SK-N-MC (cell line): Measurements from ENCODE around the gene RETREG2.
"Not testable (repeated sequence)": the region's sequence is repeated elsewhere in the genome, so short reads cannot be mapped to it uniquely, and the experiment has no call there.

Experiments
- EZH2 ChIP-seq: fragments of 200-600 bp; sonication (generic); IDR thresholded peaks from one replicate; pipeline ENCODE4 v1.6.1; 2017; ENCODE audit warnings: antibody characterized with exemption
- POLR2AphosphoS5 ChIP-seq: IDR thresholded peaks from 2 replicates; pipeline ENCODE4 v1.6.1; 2012; ENCODE audit warnings: mild to moderate bottlenecking, low read depth, low read length, borderline replicate concordance

DNA sequence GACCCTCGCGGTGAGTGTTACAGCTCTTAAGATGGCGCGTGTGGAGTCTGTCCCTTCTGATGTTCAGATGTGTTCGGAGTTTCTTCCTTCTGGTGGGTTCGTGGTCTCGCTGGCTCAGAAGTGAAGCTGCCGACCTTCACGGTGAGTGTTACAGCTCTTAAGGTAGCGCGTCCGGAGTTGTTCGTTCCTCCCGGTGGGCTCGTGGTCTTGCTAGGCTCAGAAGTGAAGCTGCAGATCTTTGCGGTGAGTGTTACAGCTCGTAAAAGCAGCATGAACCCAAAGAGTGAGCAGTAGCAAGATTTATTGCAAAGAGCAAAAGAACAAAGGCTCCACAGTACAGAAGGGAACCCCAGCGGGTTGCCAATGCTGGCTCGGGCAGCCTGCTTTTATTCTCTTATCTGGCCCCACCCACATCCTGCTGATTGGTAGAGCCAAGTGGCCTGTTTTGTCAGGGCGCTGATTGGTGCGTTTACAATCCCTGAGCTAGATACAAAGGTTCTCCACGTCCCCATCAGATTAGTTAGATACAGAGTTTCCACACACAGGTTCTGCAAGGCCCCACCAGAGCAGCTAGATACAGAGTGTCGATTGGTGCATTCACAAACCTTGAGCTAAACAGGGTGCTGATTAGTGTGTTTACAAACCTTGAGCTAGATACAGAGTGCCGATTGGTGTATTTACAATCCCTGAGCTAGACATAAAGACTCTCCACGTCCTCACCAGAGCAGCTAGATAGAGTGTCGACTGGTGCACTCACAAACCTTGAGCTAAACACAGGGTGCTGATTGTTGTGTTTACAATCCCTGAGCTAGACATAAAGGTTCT, 22.6 kb downstream of the RETREG2 start:
- TF ChIP-seq EZH2: not testable (repeated sequence)
- TF ChIP-seq POLR2AphosphoS5: peak; percentile 74
